Measurements from ENCODE around the gene HIVEP1.
"Not testable (repeated sequence)": the region's sequence is repeated elsewhere in the genome, so short reads cannot be mapped to it uniquely, and the experiment has no call there.

HIVEP1 gene

GRCh38 chr6:12118607-12119006 lies 106.5 kb downstream of the HIVEP1 start:
- DNase-seq (ENCODE audit: low spot score), result no peak

GRCh38 chr6:12119085-12119588 lies 107.0 kb downstream of the HIVEP1 start:
- DNase-seq (ENCODE audit: low spot score), result no peak

- no peak for DNase-seq (ENCODE audit: low spot score)
Observed at GRCh38 chr6:12125396-12125795, 113.3 kb downstream of the HIVEP1 start.

- no peak for DNase-seq (ENCODE audit: low spot score)
Observed at GRCh38 chr6:12126051-12126450, 113.9 kb downstream of the HIVEP1 start.

GRCh38 chr6:12129523-12129922 lies 117.4 kb downstream of the HIVEP1 start:
- no peak for DNase-seq (ENCODE audit: low spot score)

GRCh38 chr6:12132351-12133222 lies 120.5 kb downstream of the HIVEP1 start:
- DNase-seq (ENCODE audit: low spot score), result no peak

GRCh38 chr6:12134581-12134980 lies 122.5 kb downstream of the HIVEP1 start:
- DNase-seq (ENCODE audit: low spot score), result no peak

- no peak for DNase-seq (ENCODE audit: low spot score)
Observed at GRCh38 chr6:12134991-12135390, 122.9 kb downstream of the HIVEP1 start.

GRCh38 chr6:12136905-12137304 lies 124.8 kb downstream of the HIVEP1 start:
- no peak for DNase-seq (ENCODE audit: low spot score)

- DNase-seq (ENCODE audit: low spot score), result peak; percentile 35
Observed at GRCh38 chr6:12137480-12137879, 125.4 kb downstream of the HIVEP1 start.

GRCh38 chr6:12138381-12138780 lies 126.3 kb downstream of the HIVEP1 start:
- DNase-seq (ENCODE audit: low spot score), result no peak

GRCh38 chr6:12138936-12139335 lies 126.8 kb downstream of the HIVEP1 start:
- no peak for DNase-seq (ENCODE audit: low spot score)

GRCh38 chr6:12147557-12148316 lies 135.6 kb downstream of the HIVEP1 start:
- no peak for DNase-seq (ENCODE audit: low spot score)

- DNase-seq (ENCODE audit: low spot score), result no peak
Observed at GRCh38 chr6:12148317-12148801, 136.2 kb downstream of the HIVEP1 start.

- DNase-seq (ENCODE audit: low spot score), result no peak
Observed at GRCh38 chr6:12148841-12149240, 136.7 kb downstream of the HIVEP1 start.

- DNase-seq (ENCODE audit: low spot score), result no peak
Observed at GRCh38 chr6:12149944-12150510, 137.9 kb downstream of the HIVEP1 start.

- no peak for DNase-seq (ENCODE audit: low spot score)
Observed at GRCh38 chr6:12150812-12151432, 138.8 kb downstream of the HIVEP1 start.

GRCh38 chr6:12151433-12151820 lies 139.3 kb downstream of the HIVEP1 start:
- no peak for DNase-seq (ENCODE audit: low spot score)

- no peak for DNase-seq (ENCODE audit: low spot score)
Observed at GRCh38 chr6:12152023-12152970, 140.2 kb downstream of the HIVEP1 start.

- DNase-seq (ENCODE audit: low spot score), result not testable (repeated sequence)
Observed at GRCh38 chr6:12155769-12156168, 143.7 kb downstream of the HIVEP1 start.
